Immature natural killer cell (primary cell): ENCODE data around the gene KRTAP10-7. TPM values are rescaled to one million over a fixed set of nuclear protein-coding genes. Genes with fewer than 3 reads are reported as not detected.
"Not testable (repeated sequence)": the region's sequence is repeated elsewhere in the genome, so short reads cannot be mapped to it uniquely, and the experiment has no call there.

ENCODE experiments used
- DNase-seq, 3 donors: peaks; one replicate each; pipeline ENCODE4 v3.0.0; 2022; ENCODE audit warnings: mixed read lengths in 1 of 3
- H3K27ac Mint-ChIP-seq, 6 donors: one replicate each; pipeline ENCODE4 v1.8.0; 2020; ENCODE audit warnings: mixed read lengths in 6 of 6, mild to moderate bottlenecking in 5 of 6, inconsistent platforms in 4 of 6, moderate library complexity in 3 of 6
- H3K27me3 Mint-ChIP-seq, 3 donors: one replicate each; pipeline ENCODE4 v1.8.0; 2020 to 2021; ENCODE audit warnings: low read depth in 3 of 3, mild to moderate bottlenecking in 3 of 3, mixed read lengths in 3 of 3, moderate library complexity in 3 of 3, inconsistent platforms in 1 of 3
- H3K36me3 Mint-ChIP-seq, 3 donors: one replicate each; pipeline ENCODE4 v1.8.0; 2020; ENCODE audit warnings: mixed read lengths in 3 of 3, inconsistent platforms in 2 of 3, mild to moderate bottlenecking in 2 of 3
- H3K4me1 Mint-ChIP-seq, 2 donors: one replicate each; pipeline ENCODE4 v1.8.0; 2020; ENCODE audit warnings: inconsistent platforms in 2 of 2, mild to moderate bottlenecking in 2 of 2, mixed read lengths in 2 of 2, moderate library complexity in 1 of 2
- H3K4me3 Mint-ChIP-seq, 5 donors: one replicate each; pipeline ENCODE4 v1.8.0; 2020; ENCODE audit warnings: mild to moderate bottlenecking in 5 of 5, mixed read lengths in 5 of 5, inconsistent platforms in 3 of 5, moderate library complexity in 3 of 5
- H3K9me3 Mint-ChIP-seq, 6 donors: one replicate each; pipeline ENCODE4 v1.8.0; 2020; ENCODE audit warnings: mild to moderate bottlenecking in 6 of 6, mixed read lengths in 6 of 6, inconsistent platforms in 4 of 6, moderate library complexity in 3 of 6
- polyA plus RNA-seq, 3 donors: library from polyadenylated mRNA; unstranded; fragments of 300-500 nt; fragmentation: Illumina TruSeq; gene quantifications; one replicate each; pipeline ENCODE4 v1.2.3, GENCODE V29; 2021

The KRTAP10-7 gene
- polyA plus RNA-seq, 3 donors from 2014 or later = not detected

GRCh38 chr21:44566403-44566802, 34.0 kb upstream of the KRTAP10-7 start:
- Mint-ChIP-seq H3K9me3 (peaks cover 0 to 7% (median 5%) of the 10 kb centered on the region in 6 donors), H3K36me3 (no peaks in the 10 kb centered on the region), H3K27me3 (peaks cover 6 to 8% (median 7%) of the 10 kb centered on the region in 3 donors), H3K4me1 (peaks cover 13 to 14% of the 10 kb centered on the region in 2 donors), H3K4me3 (no peak overlapping the region), H3K27ac (no peak overlapping the region)
- no peak for DNase-seq

- peaks cover 0 to 1% (median 0%) of the 10 kb centered on the region in 6 donors for H3K9me3 Mint-ChIP-seq
- peaks cover 13 to 14% of the 10 kb centered on the region in 2 donors for H3K4me1 Mint-ChIP-seq
- H3K27me3 Mint-ChIP-seq = peaks cover 8 to 11% (median 8%) of the 10 kb centered on the region in 3 donors
- no peak for DNase-seq
- peak overlapping the region in 1 of 6 donors; percentile 15 for H3K27ac Mint-ChIP-seq
- H3K36me3 Mint-ChIP-seq = no peaks in the 10 kb centered on the region
- H3K4me3 Mint-ChIP-seq = no peak overlapping the region
Observed at GRCh38 chr21:44567481-44568171, 32.8 kb upstream of the KRTAP10-7 start.

- H3K9me3 Mint-ChIP-seq = peaks cover 0 to under 1% (median 0%) of the 10 kb centered on the region in 6 donors
- no peaks in the 10 kb centered on the region for H3K36me3 Mint-ChIP-seq
Observed at GRCh38 chr21:44568261-44568660, 32.1 kb upstream of the KRTAP10-7 start.

DNA sequence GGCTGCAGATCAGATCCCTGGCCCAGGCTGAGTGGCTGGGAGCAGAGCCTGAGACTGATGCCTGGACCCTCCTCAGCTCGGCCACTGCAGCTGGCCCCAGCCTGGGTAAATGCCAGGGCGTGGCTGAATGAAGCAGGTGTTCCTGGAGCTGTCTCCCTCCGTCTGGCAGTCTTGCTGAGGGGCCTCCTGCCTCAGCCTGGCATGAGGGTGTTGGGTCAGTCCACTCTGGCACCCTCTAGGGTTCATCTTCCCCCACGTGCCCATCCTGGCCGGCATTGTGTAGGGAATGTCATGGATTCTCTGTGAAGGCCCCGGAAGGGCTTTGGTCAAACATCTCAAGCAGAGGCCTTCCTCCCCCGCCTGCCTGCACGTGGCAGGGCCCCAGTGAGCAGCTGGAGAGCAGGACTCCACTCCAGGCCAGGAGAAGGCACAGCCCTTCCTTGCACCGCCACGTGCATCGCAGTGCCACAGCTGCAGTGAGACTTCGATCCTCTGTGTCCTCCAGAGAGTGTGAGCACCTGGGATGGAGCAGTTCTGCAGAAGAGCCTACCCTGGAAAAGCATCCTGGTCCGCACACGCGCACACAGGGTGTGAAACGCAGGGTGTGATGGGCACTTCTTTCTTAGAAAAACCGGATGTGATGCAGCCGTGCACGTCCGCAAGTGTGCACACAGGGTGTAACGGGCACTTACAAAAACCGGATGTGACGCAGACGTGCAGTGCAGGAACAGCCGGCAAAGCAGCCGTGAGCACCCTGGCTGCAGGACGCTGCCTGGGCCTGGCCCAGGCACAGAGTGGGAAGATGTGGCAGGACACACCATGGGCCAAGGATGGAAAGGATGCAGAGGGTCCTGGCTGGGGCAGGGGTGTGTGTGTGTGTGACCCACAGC, 31.5 kb upstream of the KRTAP10-7 start:
- Mint-ChIP-seq H3K4me1 (peaks cover 13 to 14% of the 10 kb centered on the region in 2 donors), H3K27ac (no peak overlapping the region), H3K4me3 (no peak overlapping the region), H3K36me3 (no peaks in the 10 kb centered on the region), H3K27me3 (peaks cover 8 to 11% (median 8%) of the 10 kb centered on the region in 3 donors), H3K9me3 (no peaks in the 10 kb centered on the region)
- DNase-seq = no peak

More at GRCh38 chr21:44568261-44568660, 32.1 kb upstream of the KRTAP10-7 start:
- Mint-ChIP-seq H3K27ac (no peak overlapping the region), H3K4me1 (peaks cover 13 to 14% of the 10 kb centered on the region in 2 donors), H3K4me3 (no peak overlapping the region), H3K27me3 (peaks cover 8 to 11% (median 8%) of the 10 kb centered on the region in 3 donors)
- no peak for DNase-seq

DNA sequence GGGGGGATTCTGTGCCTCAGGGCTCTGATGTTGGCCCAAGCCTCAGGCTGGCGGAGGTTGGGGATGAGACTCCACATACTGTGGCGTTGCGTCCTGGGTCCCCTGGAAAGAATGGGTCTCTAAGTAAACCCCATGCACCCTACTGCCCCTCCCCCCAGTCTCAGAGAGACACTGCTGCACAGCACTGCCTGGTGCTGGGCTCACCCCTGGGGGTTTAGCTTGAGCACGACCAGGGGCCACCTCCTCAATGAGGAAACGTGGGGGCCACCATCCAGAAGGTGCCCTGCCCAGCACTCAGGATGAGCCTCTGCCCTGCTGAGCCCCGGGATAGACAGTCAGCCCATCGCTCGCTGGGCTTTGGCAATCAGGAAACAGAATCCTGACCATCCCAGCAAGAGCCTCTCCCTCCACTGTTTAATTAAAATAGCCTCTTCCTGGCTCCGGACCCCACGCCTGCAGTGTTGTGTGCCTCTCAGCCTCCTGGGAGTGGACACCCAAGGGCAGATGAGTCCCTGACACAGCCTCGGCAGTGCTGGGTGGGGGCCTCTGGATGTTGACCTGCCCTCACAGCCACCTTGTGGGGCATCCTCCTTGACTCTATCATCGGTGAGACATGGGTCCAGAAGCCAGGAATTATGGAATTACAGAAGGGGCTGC, 30.4 kb upstream of the KRTAP10-7 start:
- Mint-ChIP-seq H3K9me3 (no peaks in the 10 kb centered on the region), H3K4me1 (peaks cover 5% of the 10 kb centered on the region in 2 donors), H3K27me3 (peaks cover 8 to 13% (median 8%) of the 10 kb centered on the region in 3 donors), H3K4me3 (no peak overlapping the region), H3K36me3 (no peaks in the 10 kb centered on the region), H3K27ac (peak overlapping the region in 1 of 6 donors; percentile 29)
- DNase-seq = no peak

DNA sequence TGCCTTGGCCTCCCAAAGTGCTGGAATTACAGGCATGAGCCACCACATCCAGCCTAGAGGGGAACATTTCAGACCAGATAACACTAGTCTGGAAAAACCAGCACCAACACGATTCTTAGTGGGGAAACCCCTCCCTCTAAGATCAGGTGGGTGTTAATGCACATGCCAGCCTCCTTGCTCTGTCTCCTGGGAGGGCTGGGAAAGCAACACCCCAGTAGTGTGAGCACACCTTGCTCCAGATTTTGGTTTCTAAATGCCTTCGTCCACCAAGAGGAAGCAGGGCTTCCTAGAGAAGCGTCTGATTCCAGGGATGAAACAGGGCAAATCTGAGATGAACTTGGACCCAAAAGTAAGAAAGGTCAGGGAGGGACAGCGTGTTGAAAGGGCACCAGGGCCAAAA, 29.1 kb upstream of the KRTAP10-7 start:
- H3K9me3 Mint-ChIP-seq = peaks cover 0 to 4% (median 0%) of the 10 kb centered on the region in 6 donors
- no peaks in the 10 kb centered on the region for H3K36me3 Mint-ChIP-seq
- no peak for DNase-seq
- peaks cover 8 to 13% (median 8%) of the 10 kb centered on the region in 3 donors for H3K27me3 Mint-ChIP-seq
- H3K4me3 Mint-ChIP-seq = no peak overlapping the region
- H3K27ac Mint-ChIP-seq = no peak overlapping the region
- H3K4me1 Mint-ChIP-seq = no peaks in the 10 kb centered on the region

- H3K27me3 Mint-ChIP-seq = peaks cover 8 to 13% (median 10%) of the 10 kb centered on the region in 3 donors
- no peaks in the 10 kb centered on the region for H3K4me1 Mint-ChIP-seq
- H3K4me3 Mint-ChIP-seq = no peak overlapping the region
- peaks cover 0 to 8% (median 2%) of the 10 kb centered on the region in 6 donors for H3K9me3 Mint-ChIP-seq
- no peak for DNase-seq
- no peak overlapping the region for H3K27ac Mint-ChIP-seq
- H3K36me3 Mint-ChIP-seq = peaks cover 0 to under 1% (median 0%) of the 10 kb centered on the region in 3 donors
Observed at GRCh38 chr21:44571844-44572782, 28.3 kb upstream of the KRTAP10-7 start.

GRCh38 chr21:44572959-44573583, 27.3 kb upstream of the KRTAP10-7 start:
- Mint-ChIP-seq H3K27ac (no peak overlapping the region), H3K4me1 (no peaks in the 10 kb centered on the region), H3K9me3 (peaks cover 0 to 11% (median 3%) of the 10 kb centered on the region in 6 donors), H3K27me3 (peaks cover 8 to 10% (median 9%) of the 10 kb centered on the region in 3 donors), H3K36me3 (peaks cover 0 to 3% (median 3%) of the 10 kb centered on the region in 3 donors), H3K4me3 (no peak overlapping the region)
- DNase-seq = no peak

GRCh38 chr21:44573630-44574456, 26.6 kb upstream of the KRTAP10-7 start, which contains the start of gene KRTAP10-4:
Gene KRTAP10-4 (plus strand): TSS chr21:44573729. CDS start chr21:44573759, 30 bp downstream.
- H3K36me3 Mint-ChIP-seq, H3K27me3 Mint-ChIP-seq, H3K4me3 Mint-ChIP-seq, H3K4me1 Mint-ChIP-seq, H3K27ac Mint-ChIP-seq, DNase-seq: not testable (repeated sequence)
- H3K9me3 Mint-ChIP-seq = peaks cover 0 to 11% (median 3%) of the 10 kb centered on the region in 6 donors

DNA sequence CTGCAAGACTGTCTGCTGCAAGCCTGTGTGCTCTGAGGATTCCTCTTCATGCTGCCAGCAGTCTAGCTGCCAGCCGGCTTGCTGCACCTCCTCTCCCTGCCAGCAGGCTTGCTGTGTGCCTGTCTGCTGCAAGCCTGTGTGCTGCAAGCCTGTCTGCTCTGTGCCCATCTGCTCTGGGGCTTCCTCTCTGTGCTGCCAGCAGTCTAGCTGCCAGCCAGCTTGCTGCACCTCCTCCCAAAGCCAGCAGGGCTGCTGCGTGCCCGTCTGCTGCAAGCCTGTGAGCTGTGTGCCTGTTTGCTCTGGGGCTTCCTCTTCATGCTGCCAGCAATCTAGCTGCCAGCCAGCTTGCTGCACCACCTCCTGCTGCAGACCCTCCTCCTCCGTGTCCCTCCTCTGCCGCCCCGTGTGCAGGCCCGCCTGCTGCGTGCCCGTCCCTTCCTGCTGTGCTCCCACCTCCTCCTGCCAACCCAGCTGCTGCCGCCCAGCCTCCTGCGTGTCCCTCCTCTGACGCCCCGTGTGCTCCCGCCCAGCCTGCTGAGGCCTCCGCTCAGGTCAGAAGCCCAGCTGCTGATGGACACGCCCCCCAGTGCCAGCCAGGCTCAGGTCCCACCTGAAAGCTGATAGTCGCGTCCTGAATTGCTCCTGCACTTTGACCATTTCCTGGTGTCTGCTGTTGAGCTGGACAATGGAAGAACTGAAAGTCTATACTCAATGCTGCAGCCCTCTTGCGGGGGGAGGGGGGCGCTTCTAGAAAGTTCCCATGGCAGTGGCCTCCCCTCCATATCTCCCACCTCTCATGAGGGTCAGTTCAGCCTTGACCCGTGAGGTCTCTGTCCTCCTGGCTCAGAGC, 25.7 kb upstream of the KRTAP10-7 start:
- H3K4me3 Mint-ChIP-seq = no peak overlapping the region
- H3K4me1 Mint-ChIP-seq = no peaks in the 10 kb centered on the region
- H3K9me3 Mint-ChIP-seq = peaks cover 0 to 11% (median 4%) of the 10 kb centered on the region in 6 donors
- no peak overlapping the region for H3K27ac Mint-ChIP-seq
- DNase-seq = no peak
- peaks cover 4 to 8% (median 8%) of the 10 kb centered on the region in 3 donors for H3K27me3 Mint-ChIP-seq
- peaks cover 0 to 6% (median 3%) of the 10 kb centered on the region in 3 donors for H3K36me3 Mint-ChIP-seq
